Spleen (tissue), 7 donors: ENCODE data around the gene ICOSLG.

Experiments
- CTCF ChIP-seq, 11 experiments: fragments of 200-600 bp in 7 of 11; fragments of 450-650 bp in 4 of 11; sonication (generic) in 4 of 11; IDR thresholded peaks in 8 of 11; conservative IDR thresholded peaks in 3 of 11; 1 replicate in 7 of 11; 2 replicates in 4 of 11; pipeline versions ENCODE4 v1.4.0 to v1.8.0; 2016 to 2021; ENCODE audit warnings: antibody characterized with exemption in 11 of 11, inconsistent platforms in 4 of 11, mild to moderate bottlenecking in 1 of 11
- POLR2A ChIP-seq, 3 donors: fragments of 450-650 bp; IDR thresholded peaks; one replicate each; pipeline ENCODE4 v1.5.1; 2017; ENCODE audit warnings: antibody characterized with exemption in 3 of 3, mild to moderate bottlenecking in 1 of 3
- POLR2AphosphoS5 ChIP-seq, 3 donors: sonication (generic); formaldehyde crosslinking; IDR thresholded peaks; one replicate each; pipeline ENCODE4 v1.5.1; 2017; ENCODE audit warnings: antibody characterized with exemption in 3 of 3
- donor health status: DM: no; HTN: no; CAD: no; lungs with moderate emphysema.
- donor health status: DM: no; HTN: no; CAD: no.
- donor health status: DM: no; HTN: no; CAD: no.

GRCh38 chr21:44271558-44272283 lies 31.0 kb upstream of the ICOSLG start:
- TF ChIP-seq CTCF (IDR thresholded peaks at IDR 0.05 in 8 of 11, conservative IDR thresholded peaks at IDR 0.05 in 3 of 11) (no peak), POLR2AphosphoS5 (IDR thresholded peaks at IDR 0.05) (no peak), POLR2A (IDR thresholded peaks at IDR 0.05) (no peak)
